Fibroblast of skin of right quadriceps (primary cell): Measurements from ENCODE around the gene TSC2.

ENCODE experiments used
- DNase-seq: peaks from one replicate; pipeline ENCODE4 v3.0.0-alpha.2; 2013

Gene TSC2

DNA sequence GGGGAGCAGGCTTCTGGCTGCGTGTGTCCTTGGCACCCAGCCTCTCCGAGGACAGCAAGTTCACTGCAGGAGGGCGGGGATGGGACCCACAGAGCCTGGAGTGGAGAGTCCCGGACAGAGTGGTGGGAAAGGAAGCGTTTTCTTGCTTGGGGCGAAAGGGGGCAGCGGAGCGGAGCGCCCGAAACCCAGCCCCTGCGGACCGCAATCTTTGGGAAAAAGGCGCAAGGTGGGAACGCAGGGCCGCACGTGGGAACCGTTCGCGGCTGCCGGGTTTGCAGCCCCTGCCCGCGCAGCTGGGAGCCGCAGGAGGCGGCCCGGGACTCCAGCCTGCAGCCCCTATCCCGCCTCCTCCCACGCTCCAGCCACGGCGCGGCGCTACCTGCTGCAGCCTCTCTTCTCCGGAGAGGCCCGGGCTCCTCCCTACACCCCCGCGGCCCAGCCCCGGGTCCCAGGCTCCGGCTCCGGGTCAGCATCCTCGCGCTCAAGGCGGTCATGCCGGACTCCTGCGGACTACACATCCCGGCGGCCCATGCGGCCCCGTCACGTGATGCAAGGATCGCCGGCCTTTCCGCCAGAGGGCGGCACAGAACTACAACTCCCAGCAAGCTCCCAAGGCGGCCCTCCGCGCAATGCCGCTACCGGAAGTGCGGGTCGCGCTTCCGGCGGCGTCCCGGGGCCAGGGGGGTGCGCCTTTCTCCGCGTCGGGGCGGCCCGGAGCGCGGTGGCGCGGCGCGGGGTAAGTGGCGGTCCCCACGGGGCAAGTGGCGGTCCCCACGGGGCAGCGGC lies at the start of gene TSC2, which contains the start of gene NTHL1:
TSC2 (plus strand) TSS at position 656 of the 786 bp plus-strand sequence. CDS start 631 bp downstream, outside the sequence.
NTHL1 (minus strand) TSS at position 505 of the 786 bp plus-strand sequence; CDS start at position 494, 11 bp downstream.
- peak; percentile 92 for DNase-seq

DNA sequence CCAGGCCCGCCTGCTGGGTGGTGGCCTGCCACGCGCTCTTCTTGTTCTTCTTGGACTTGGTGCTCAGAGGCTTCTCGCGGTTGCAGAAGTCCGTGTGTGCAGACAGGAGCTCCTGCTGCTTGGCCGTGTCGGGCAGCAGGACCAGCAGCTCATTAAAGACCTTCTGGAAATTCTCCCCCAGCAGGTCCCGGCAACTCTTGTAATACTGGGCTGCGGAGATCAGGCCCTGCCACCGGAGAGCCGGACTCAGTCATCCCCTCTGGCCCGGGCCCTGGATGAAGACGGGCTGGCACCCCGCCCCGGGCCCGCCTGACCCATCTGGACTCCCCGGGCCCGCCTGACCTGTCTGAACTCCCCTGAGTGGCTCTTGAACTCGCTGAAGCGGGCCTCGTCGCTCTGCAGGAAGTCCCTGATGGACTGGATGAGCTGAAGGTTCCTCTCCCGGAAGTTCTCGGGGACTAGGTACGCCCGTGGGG lies 49.4 kb upstream of the TSC2 start:
- no peak for DNase-seq

DNA sequence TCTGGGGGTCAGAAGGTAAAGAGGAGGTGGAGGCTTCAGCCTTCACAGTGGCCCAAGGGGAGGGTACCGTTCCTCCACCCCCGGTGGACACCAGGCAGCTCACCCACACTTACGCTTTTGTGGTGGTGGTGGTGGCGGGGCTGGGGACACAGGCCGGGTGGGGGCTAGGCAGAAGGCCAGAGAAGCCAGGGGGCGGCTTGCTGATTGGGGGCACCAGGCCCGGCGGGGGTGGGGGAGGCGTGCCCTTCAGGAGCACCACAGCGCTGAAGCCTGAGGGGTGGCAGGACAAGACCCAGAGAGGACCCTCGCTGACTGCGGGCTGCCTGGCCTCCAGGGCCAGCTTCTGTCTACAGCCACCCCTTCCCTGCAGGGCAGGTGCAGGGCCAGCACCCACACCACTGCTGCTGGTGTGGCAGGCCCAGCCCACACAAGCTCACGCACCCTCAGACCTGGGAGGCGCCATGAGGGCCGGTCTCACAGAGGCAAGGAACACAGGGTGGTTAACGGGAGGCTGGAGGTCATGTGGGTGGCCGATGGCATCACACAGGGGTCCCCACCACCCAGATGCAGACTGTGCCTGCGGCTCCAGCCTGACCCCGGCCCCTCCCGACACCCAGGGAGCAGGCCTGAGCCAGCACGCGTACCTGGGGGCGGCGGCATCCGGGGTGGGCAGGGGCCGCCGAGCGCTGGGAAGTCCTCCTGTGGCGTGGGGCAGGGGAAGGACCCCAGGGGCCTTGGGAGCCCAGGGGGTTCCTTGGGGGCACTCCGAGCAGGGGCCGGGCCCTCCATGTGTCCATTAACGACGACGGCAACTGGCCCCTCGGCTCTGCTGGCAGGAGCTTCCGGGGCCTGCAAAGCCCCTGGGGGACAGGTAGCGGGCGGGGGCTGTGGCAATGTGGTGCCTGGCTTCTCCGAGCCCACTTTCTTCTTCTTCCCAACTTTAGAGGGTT lies 48.7 kb upstream of the TSC2 start:
- no peak for DNase-seq

DNA sequence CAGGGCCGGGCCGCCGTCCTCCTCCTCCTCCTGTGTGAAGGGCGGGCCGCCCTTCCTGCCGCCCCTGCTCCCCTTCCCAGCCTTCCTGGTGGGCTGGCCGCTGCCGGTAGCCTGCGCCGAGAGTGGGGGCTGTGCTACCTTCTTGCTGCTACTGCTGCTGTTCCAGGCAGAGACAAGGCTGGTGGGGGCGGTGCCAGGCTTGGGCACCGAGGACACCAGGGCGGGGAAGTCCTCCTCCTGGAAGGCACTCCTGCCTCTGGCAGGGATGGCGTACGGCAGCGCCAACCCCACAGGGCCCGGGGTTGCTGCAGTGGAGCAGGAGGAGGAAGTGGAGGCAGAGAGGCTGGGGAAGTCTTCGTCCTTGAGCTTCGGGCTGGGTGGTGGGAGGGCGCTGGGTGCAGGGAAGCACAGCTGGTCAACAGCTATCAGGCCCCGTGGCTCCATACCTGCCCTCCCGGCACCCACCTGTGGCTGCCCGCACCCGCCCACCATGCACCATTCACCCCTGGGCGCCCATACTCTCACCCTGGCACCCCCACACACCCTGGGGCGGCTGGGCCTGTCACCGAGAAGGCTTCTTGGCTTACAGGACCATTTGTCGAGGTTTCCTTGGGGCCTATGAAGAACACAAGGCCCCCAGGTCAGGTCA lies 47.8 kb upstream of the TSC2 start:
- DNase-seq: no peak

DNA sequence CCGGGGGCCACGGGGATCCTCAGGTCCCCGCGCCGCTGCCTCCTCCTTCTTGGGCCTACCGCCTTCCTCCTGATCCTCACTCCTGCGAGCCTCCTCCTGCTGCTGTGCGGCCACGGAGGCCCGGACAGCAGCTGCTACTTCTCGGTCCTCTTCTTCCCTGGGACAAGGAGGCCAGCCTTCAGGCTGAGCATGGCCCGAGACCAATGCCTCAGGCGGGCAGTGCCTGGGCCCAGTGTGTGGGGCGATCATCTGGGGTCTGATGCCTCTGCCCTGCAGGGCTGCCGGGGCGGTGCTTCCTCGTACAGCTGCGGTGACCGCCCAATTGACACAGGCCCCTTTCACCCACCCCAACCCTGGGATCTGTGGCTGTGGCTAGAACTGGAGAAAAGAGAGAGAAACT lies 46.8 kb upstream of the TSC2 start:
- no peak for DNase-seq

DNA sequence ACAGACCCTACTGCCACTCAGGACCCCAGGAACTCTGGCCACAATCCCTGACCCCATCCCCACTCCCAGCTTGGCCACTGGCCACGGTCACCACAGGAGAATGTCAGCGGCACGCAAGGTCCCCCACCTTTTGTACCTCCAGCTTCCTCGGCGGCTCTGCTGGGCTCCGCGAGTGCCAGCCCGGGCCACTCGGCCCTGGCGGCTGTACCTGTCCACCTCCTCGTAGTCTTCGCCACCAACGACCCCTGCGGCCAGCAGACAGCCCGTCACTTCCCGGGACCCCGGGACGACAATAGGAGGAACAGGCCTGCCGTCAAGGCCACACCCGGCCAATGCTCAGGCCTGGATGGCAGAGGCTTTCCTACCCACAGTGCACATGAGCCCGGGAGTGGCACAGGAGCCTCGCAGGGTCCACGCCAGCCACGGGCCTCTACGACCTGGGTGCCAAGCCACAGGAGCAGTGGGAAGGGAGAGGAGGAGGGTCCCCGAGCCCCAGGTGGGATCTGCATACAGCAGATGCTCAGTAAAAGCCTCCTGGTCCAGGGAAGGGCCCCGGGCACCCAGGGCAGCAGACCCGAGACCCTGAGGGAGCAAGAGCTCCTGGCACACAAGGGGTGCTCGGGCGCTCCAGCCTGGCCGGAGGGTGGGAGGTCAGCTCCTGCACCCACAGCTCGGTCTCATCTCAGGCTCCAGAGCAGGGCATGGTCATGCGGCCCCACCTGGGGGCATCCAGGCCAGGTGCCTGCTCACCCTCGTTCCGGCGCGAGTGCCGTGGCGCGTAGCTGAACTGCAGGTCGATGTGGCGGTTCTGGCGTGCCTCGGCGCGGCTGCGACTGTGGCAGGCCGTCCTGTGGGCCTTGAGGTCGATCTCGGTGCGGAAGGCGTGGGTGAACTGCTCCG lies 46.1 kb upstream of the TSC2 start:
- DNase-seq: no peak

DNA sequence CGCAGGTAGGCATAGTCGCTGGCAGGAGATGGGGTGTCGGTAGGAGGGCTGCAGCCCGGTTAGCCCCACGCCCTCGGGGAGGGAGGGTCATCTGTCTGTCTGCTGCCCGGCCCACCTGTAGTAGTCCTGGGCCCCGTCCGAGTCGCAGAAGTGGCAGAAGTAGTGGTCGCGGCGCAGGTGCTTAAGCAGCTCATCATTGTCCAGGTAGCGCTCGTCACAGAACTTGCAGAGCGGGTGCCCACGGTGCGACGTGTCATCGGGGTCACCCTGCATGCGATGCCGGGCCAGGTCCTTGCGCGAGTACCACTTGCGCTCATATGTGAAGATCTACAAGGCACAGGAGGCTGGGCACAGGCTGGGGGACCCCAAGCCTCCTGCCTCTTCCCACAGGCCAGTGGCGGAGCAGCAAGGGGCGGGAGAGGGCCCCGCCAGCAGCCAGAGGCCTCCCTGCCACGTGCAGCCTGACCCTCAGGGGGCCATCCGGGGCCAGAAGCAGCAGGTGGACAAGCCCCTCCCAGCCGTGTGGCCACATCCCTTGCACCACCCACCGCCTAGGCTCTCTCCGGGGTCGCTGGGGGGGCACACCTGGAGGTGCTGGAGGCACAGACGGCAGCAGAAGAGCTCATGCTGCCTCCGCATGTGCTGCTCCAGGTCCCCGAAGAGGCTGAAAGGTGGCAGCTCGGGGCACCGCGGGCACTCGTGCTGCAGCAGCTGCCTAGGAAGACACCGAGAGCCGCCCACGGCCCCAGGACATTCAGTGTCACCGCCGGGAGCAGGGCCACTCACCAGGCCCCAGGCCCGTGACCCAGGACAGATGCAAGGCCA lies 45.2 kb upstream of the TSC2 start:
- DNase-seq: no peak

DNA sequence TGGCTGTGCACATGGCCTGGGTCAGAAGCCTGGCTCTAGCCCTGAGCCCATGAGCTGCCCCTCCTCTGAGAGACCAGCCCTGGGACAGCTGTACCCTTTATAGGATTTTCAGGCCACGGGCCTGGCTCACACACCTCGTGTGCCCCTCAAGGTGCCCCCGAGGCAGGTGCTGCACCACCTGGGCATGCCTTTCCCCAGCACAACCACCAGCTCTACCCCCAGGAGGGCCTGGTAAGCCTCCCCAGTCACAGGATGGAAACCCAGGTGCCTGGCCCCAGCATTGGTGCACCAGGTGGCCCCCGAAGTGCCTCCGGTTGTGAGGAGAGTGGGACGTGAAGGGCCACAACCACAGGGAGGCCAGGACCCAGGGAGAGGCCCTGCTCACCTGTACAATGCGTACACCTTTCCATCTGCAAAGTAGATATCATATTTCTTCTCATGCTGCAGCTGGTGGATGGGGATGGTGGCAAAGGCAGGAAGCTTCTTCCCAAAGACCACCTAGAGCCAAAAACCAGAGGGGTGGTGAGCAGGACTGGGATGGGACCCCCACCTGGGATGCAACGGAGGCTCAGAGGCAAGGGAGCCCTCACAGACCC lies 44.5 kb upstream of the TSC2 start:
- no peak for DNase-seq

DNA sequence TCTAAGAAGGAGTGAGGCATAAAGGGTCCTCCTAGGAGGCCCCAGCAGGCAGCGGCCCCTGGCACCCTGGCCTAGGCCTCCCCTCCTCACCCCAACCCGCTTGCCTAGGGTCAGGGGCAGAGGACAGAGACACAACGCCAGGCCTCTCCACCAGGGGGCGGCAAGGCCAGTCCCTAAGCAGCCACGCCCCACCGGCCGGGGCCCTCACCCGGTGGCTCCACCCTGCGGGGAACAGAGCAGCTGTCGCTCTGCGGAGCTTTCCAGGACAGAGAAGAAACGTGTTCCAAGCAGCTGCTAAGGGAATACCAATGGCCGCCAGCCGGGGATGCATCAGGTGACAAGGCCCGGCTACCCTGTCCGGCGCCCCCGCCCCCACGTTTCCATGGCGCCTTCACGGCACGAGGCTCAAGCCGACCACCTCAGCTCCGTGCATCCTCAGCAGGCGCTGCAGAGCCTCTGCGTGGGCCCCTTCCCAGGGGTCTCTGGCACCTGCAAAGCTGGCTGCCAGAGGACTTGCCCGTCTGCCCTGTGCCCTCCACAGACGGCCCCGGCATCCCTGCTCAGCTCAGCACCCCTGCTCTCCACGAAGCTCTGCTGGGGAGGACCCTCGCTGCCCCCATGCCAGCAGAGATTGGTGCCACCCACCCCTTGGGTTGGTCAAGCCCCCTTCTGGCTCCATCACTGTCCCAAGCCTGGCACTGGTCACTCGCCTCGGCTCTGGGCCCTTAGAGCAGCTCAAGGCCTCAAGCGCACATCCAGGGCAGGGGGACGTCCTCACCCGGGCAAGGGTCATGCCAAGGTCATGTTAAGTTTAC lies 43.8 kb upstream of the TSC2 start:
- peak; percentile 77 for DNase-seq

DNA sequence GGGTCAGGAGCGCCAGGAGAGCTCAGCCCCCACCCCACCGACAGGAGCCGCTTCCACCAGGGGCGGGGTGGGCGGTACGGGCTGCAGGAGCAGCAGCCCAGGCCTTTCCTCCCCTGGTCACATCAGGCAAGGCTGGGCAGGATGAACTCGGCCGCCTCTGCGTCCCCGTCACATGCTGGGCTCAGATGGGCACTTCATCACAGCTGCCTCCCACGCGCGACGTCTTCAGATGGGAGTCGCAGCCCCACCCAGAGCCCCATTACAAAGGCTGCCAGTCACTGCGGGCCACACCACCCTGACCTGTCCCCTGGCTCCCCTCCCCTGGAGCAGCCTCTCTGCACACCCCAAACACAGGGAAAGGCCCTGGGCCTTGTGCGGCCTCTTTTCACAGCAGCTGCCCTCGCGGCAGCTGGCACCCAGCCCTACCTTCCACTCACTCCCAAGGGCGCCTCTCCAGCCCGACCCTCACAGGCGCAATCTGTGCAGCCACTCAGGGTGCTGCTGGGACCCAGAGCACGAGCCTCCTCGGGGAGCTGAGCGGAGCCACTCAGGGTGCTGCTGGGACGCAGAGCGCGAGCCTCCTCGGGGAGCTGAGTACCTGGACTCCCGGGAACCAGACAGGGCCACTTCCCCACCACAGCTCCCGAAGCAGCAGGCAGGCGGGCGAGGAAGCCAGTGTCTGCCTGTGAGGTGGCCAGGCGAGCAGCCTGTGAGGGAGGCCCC lies 42.8 kb upstream of the TSC2 start:
- no peak for DNase-seq

DNA sequence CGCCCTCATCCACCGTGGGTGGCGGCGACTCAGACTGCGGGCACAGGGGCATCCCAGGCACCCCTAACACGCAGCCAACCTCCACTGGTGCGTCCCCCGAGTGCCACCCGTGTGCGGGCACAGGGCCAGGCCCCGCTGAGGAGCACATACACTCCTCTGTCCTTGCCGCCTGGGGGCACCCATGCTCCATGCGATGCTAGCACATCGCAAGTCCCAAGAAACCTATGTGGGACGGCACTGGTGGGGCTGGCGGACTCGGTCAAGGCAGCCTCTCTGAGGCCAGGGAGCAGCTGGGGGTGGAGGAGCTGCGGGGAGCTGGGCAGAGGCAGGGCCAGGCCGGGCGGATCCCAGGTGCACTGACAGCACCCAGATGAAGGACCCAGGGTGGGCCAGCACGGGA lies 42.1 kb upstream of the TSC2 start:
- no peak for DNase-seq

DNA sequence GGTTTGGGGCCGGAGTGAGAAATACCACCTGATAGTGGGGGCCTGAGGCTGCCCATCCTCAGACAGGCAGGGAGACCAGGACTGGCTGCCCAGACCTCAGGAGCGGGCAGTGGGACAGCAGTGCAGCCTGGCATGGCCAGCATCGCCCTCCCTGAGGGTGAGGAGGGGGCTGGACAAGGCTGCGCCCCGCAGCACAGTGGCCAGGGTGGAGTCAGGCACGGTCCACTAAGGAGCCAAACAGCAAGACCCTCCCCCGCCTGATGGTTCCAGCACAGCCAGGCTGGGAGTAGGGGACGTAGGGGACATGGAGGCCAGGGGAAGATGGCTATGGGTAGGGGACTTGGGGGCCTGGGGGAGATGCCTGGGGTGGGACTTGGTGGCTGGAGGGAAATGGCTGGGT lies 41.5 kb upstream of the TSC2 start:
- no peak for DNase-seq

DNA sequence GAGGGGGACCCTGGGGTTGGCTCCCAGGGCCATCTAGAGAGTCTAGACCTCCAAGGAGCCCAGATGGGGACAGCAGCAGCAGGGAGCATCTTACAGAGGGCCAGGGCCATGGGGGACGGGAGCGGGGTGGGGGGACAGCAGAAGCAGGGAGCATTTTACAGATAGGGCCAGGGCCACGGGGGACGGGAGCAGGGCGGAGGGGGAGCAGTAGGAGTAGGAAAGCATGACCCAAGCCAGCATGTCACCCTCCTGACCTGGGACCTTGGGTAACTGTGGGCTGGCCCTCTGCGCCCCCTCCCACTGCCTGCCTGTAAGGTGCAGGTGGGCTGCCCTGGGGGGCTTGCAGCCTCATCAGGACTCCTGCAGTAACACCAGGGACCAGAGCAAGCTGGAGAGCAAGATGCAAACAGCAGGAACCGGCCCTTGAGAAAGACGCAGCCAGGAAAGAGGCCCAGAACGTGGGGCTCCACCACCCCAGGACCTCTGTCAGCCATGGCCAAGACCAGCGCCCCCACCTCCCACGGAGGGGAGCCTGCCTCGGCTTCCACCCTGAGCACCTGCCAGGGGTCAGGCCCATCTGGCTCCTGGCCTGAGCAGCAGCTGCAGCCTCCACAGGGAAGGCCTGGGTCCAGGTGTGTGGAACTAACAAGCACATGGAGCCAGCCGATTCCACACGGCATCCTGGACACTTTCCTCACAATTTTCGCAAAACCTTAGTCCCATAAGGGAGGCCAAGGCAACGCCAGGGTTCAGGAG lies 40.5 kb upstream of the TSC2 start:
- DNase-seq: no peak

DNA sequence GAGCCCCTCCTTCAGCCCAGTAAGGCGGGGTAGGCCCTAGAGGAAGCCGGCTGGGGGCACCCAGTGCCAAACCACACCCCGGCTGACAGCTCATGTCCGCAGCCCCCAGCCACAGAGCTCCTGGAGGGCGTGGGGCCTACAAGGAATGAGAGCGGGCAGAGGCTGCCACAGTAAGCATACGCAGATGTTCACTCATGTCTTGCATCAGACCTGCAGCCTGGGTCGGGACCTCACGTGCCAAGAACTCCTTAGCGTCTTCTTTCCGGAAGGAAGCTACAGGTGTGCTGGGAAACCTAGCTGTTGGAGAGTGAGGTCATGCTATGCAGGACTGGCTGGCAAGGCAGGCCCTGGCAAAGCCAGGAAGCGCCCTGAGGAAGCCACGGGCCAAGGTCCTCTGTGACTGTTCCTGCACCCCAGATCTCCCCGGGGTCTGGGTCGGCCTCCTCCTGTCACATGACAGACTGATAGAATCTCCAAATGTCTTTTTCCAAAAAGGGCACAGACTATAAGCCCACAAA lies 39.7 kb upstream of the TSC2 start:
- DNase-seq: peak; percentile 31

DNA sequence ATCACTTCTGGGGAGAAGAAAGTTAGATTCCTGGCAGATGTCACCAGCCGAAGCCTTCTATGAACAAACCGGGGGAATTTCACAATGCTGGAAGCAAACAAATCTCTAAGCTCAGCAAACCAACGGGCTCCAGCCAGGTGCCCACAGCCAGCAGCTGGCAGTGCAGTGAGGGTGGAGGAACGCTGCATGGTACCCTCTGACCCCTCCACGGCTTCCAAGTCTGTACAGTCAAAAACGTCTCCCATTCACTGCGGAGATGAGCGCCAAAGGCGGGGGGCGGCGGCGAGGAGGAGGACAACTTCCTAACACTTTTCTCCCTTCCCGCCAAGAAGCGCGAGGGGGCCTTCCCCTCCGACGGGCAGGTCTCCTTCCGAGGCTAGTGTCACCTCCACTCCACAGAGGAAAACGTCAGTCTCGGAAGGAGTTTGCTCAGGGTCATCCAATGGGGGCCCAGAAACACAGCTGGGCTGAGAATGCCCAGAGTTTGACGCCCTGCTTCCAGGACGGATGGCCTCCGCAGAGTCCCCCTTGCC lies 39.1 kb upstream of the TSC2 start:
- peak; percentile 11 for DNase-seq

DNA sequence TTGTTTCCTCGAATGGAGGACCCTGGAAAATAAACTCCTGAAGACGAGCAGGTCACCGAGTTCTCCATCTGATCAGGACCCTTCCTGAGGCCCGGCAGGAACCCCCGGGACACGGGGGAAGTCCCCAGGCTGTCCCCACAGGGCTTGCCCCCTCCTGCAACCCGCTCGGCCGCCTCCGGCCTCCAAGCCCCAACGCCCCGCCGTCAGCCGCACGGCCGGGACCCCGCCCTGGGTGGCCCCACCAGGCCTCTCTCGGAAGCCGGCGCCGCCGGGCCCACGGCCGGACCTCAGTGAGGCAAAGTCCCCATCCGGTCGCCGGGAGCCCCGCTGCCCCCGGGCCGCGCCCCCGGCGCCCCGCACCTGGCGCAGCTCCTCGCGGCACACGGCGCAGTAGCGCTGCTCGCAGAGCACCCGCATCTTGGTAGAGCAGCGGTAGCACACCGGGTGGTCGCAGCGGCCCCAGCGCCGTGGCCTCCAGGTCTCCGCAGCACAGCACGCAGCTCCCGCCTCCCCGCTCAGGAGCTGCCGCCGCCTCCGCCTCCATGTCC lies 38.5 kb upstream of the TSC2 start:
- DNase-seq: no peak

DNA sequence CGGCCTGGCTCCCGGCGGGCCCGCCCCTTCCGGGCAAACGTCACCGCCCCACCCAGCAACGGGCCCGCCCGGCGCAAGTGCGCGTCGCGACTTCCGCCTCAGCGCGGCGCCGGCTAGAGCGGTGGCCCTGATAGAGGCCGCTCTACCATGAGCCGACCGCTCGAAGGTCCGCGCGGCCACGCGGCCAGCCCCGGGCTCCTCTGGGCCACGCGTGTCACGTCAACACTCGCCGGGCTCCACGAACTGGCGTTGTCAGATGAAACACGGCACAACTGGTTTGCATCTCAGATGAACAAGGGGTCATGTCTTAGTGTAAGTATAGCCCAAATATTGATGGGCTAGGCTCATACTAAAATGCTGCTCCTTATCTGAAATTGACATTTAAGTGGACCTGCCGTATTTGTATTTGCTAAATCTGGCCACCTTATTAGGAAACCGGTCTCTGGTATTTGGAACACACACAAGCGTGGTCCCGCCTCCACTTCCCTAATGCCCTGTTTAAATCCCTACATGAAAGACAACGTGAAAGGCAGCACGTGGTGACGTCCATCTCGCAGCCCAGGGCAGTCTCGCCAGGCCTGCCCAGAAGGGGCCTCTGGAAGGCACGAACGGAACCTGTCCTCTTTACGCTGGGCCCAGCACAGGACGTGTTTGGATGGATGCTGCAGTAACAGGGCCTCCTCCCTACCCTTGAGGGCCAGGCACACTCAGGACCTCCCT lies 37.8 kb upstream of the TSC2 start, which contains the start of gene ZNF598:
ZNF598 (minus strand) TSS at position 31 of the 720 bp plus-strand sequence.
- peak; percentile 88 for DNase-seq
